ENCODE data around the gene TSSK6.

DNA sequence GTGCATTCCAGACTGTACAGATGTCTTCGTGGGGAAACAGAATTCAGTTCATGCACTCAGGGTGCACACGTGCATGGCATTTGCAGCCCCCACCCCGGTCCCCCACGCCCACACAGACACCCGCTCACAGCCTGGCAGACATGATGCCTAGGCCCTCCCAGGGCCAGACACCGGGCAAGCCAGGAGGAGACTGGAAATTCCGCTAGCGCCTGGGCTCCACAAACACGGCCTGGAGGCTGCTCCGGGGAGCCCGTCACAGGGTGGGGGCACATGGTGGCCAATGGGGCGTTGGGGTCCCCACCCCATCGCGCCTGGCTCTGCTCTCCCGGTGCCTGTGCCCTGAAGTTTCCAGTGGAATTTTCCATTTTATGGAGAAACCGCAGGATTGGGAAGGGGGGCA, 26.3 kb upstream of the TSSK6 start:
- TF ChIP-seq BHLHE40 (IDR thresholded peaks at IDR 0.05; ENCODE audit: borderline replicate concordance): no peak
- TF ChIP-seq SUZ12 (IDR thresholded peaks at IDR 0.05): no peak
- no peak for TF ChIP-seq CTBP1 (IDR thresholded peaks at IDR 0.05; ENCODE audit: borderline replicate concordance)
- no peak for TF ChIP-seq SP1 (IDR thresholded peaks at IDR 0.05)
- TF ChIP-seq HDGF (IDR thresholded peaks at IDR 0.05; ENCODE audit: borderline replicate concordance): no peak
- no peak for TF ChIP-seq LEF1 (IDR thresholded peaks at IDR 0.05; ENCODE audit: borderline replicate concordance)
- TF ChIP-seq FOXM1 (IDR thresholded peaks at IDR 0.05; ENCODE audit: borderline replicate concordance): no peak
- no peak for TF ChIP-seq TARDBP (IDR thresholded peaks at IDR 0.05)
- TF ChIP-seq NFRKB (IDR thresholded peaks at IDR 0.05): no peak
- no peak for TF ChIP-seq PKNOX1 (IDR thresholded peaks at IDR 0.05)

Measured in HEK293T (cell line).